Measurements from ENCODE around the gene FCN3.
A peak's percentile ranks its signal among the peaks of the same experiment; 100 is the strongest.

Gene FCN3

DNA sequence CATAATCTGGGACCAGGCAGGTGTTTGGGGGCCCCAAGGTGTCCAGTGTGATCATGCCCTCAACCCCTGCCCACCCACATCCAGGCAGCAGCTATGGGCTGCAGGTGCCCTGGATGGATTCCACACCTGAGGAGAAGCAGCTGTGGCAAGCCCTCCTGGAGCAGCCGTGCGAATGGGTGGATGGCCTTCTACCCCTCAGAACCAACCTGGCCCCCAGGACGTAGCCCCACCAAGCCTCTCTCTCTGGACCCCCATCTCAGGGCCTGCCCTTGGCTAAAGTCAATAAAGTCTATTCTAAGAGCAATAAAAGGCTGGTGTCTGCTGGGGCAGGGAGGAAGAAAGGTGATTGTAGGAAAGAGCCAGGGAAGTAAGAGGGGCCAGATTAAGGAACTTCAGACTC, 21.0 kb downstream of the FCN3 start:
- peak overlapping the region; percentile 37 for H3K27ac Mint-ChIP-seq
- no peaks in the 10 kb centered on the region for H3K9me3 Mint-ChIP-seq
- H3K4me1 Mint-ChIP-seq, result peaks cover 33% of the 10 kb centered on the region
- no peak for TF ChIP-seq CTCF (IDR thresholded peaks at IDR 0.05)
- DNase-seq, result no peak
- peaks cover 5% of the 10 kb centered on the region for H3K36me3 Mint-ChIP-seq (ENCODE audit: low read depth)
- peaks cover 33% of the 10 kb centered on the region for H3K27me3 Mint-ChIP-seq (ENCODE audit: low read depth, poor library complexity)
- no peak overlapping the region for H3K4me3 Mint-ChIP-seq

DNA sequence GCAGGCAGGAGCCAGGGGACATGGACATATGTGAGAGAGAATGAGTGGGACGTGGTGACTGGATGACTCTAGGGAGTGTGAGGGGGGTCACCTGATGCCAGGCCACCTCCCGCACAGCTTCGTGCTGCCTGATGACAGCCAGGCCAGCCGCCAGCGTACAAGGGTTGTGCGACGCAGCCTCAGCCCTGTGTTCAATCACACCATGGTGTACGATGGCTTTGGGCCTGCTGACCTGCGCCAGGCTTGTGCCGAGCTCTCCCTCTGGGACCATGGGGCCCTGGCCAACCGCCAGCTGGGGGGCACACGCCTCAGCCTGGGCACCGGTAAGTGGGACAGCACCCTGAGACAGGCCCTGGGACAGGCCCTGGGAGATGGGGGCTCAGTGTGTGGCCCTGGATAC, 21.5 kb downstream of the FCN3 start:
- Mint-ChIP-seq H3K27me3 (ENCODE audit: low read depth, poor library complexity) (peaks cover 28% of the 10 kb centered on the region), H3K36me3 (ENCODE audit: low read depth) (peaks cover 5% of the 10 kb centered on the region), H3K4me3 (no peak overlapping the region), H3K9me3 (no peaks in the 10 kb centered on the region), H3K27ac (no peak overlapping the region), H3K4me1 (peaks cover 33% of the 10 kb centered on the region)
- DNase-seq, result no peak
- no peak for TF ChIP-seq CTCF (IDR thresholded peaks at IDR 0.05)

DNA sequence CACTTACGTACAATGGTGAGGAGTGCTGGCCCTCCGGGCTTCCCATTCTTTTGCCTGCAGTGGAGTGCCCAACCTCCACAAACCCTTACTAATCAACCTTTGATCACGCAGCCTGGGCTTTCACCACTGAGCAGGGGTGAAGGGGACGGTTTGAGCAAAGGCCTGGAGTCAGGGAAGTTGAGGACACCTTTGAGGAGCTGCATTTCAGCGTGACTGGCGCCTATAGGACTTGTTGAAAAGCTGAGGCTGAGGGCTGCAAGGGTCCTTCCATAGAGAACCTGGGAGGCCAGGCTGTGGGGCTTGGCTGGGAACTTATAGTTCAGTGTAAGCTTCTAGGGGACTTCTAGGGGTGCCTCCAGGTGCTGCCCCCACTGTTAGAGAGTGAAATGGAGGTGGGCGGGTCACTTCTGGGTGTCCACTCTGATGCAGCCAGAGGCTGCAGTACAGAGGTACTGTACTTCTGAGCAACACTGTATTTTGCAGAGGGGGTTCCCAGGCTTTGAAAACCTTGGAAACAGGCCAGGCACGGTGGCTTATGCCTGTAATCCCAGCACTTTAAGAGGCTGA, 23.0 kb downstream of the FCN3 start:
- peaks cover 5% of the 10 kb centered on the region for H3K36me3 Mint-ChIP-seq (ENCODE audit: low read depth)
- H3K27me3 Mint-ChIP-seq (ENCODE audit: low read depth, poor library complexity), result peaks cover 25% of the 10 kb centered on the region
- peak overlapping the region; percentile 76 for H3K4me3 Mint-ChIP-seq
- H3K4me1 Mint-ChIP-seq, result peaks cover 33% of the 10 kb centered on the region
- no peak for DNase-seq
- H3K9me3 Mint-ChIP-seq, result no peaks in the 10 kb centered on the region
- no peak for TF ChIP-seq CTCF (IDR thresholded peaks at IDR 0.05)
- peak overlapping the region; percentile 84 for H3K27ac Mint-ChIP-seq

GRCh38 chr1:27350663-27351540, 23.7 kb downstream of the FCN3 start:
- Mint-ChIP-seq H3K36me3 (ENCODE audit: low read depth) (peaks cover 5% of the 10 kb centered on the region), H3K9me3 (no peaks in the 10 kb centered on the region), H3K27ac (no peak overlapping the region), H3K4me3 (peak overlapping the region; percentile 76), H3K4me1 (peaks cover 33% of the 10 kb centered on the region), H3K27me3 (ENCODE audit: low read depth, poor library complexity) (peaks cover 25% of the 10 kb centered on the region)
- TF ChIP-seq CTCF (IDR thresholded peaks at IDR 0.05), result no peak
- DNase-seq, result peak; percentile 85

DNA sequence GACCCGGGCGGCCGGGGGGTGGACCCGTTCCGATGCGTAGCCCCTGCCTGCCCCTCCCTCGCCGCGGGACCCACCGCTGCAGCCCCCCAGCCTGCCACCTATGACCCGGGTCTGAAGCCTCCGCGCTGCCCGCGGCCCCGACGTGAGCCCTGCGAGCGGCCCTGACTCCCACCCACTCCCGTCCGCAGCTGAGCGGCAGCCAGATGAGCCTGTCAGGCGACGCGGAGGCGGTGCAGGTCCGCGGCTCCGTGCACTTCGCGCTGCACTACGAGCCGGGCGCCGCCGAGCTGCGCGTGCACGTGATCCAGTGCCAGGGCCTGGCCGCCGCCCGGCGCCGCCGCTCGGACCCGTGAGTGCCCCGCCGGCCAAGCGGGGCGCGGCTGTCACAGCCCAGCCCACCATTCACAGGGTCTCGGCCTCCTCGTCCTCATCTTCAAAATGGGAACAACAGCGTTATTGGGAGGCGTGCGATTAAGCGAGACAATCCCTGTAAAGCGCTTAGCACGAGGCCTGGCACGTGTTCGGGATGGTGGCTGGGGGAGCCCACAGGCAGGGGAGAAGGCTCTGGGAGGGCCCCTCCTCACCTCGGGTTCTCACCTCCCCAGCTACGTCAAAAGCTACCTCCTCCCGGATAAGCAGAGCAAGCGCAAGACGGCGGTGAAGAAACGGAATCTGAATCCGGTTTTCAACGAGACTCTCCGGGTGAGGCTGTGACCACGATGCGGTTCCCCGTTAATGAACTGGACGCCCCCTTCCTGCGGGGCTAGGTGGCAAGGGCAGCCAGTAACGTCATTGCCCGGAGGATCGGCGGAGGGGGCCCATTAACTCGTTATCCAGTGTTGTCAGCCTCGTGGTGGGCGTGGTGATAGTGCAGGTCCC, 24.6 kb downstream of the FCN3 start:
- no peaks in the 10 kb centered on the region for H3K9me3 Mint-ChIP-seq
- H3K27me3 Mint-ChIP-seq (ENCODE audit: low read depth, poor library complexity), result peaks cover 21% of the 10 kb centered on the region

More for the DNA sequence above, 24.6 kb downstream of the FCN3 start:
- peaks cover 26% of the 10 kb centered on the region for H3K4me1 Mint-ChIP-seq
- no peak overlapping the region for H3K27ac Mint-ChIP-seq
- H3K36me3 Mint-ChIP-seq (ENCODE audit: low read depth), result no peaks in the 10 kb centered on the region
- peak overlapping the region; percentile 76 for H3K4me3 Mint-ChIP-seq
- peak; percentile 76 for DNase-seq
- TF ChIP-seq CTCF (IDR thresholded peaks at IDR 0.05), result no peak

All from nephron progenitor cell (in vitro differentiated cells).